Progenitor cell of endocrine pancreas (in vitro differentiated cells): ENCODE measurements around the gene CCNI2. TPM values are rescaled to one million over a fixed set of nuclear protein-coding genes. Genes with fewer than 3 reads are reported as not detected.

Experiments used
- DNase-seq: peaks from one replicate; pipeline ENCODE4 v3.0.0; 2021; ENCODE audit warnings: low spot score; ENCODE audit not compliant: unreplicated experiment
- H3K27ac Mint-ChIP-seq: 2 replicates; pipeline ENCODE4 v1.8.0; 2021; ENCODE audit warnings: mild to moderate bottlenecking, moderate library complexity, mixed read lengths
- H3K27me3 Mint-ChIP-seq: 2 replicates; pipeline ENCODE4 v1.8.0; 2021; ENCODE audit warnings: mixed read lengths
- H3K36me3 Mint-ChIP-seq: 2 replicates; pipeline ENCODE4 v1.8.0; 2022; ENCODE audit warnings: mixed read lengths; ENCODE audit not compliant: insufficient read depth
- H3K4me1 Mint-ChIP-seq: 2 replicates; pipeline ENCODE4 v1.8.0; 2021; ENCODE audit warnings: low read depth, mixed read lengths
- H3K4me3 Mint-ChIP-seq: 2 replicates; pipeline ENCODE4 v1.8.0; 2021; ENCODE audit warnings: low read depth, mild to moderate bottlenecking, moderate library complexity, mixed read lengths
- H3K9me3 Mint-ChIP-seq: 2 replicates; pipeline ENCODE4 v1.8.0; 2021; ENCODE audit warnings: low read depth, mixed read lengths
- CTCF ChIP-seq: fragments of 200-600 bp; sonication (generic); IDR thresholded peaks from one replicate; pipeline ENCODE4 v1.5.0; 2021; ENCODE audit warnings: antibody characterized with exemption, mild to moderate bottlenecking; ENCODE audit not compliant: unreplicated experiment
- total RNA-seq: library from RNA; stranded (reverse); gene quantifications from 2 replicates; pipeline ENCODE4 v1.2.1, GENCODE V29; 2021

The CCNI2 gene
- total RNA-seq, 1 donor from 2014 or later = 0.36 TPM

GRCh38 chr5:132763181-132764036 lies 16.2 kb downstream of the CCNI2 start:
- Mint-ChIP-seq H3K27me3 (no peaks in the 10 kb centered on the region), H3K27ac (no peak overlapping the region), H3K4me1 (no peaks in the 10 kb centered on the region), H3K9me3 (no peaks in the 10 kb centered on the region), H3K36me3 (peaks cover 12% of the 10 kb centered on the region), H3K4me3 (no peak overlapping the region)
- no peak for TF ChIP-seq CTCF
- DNase-seq = no peak

DNA sequence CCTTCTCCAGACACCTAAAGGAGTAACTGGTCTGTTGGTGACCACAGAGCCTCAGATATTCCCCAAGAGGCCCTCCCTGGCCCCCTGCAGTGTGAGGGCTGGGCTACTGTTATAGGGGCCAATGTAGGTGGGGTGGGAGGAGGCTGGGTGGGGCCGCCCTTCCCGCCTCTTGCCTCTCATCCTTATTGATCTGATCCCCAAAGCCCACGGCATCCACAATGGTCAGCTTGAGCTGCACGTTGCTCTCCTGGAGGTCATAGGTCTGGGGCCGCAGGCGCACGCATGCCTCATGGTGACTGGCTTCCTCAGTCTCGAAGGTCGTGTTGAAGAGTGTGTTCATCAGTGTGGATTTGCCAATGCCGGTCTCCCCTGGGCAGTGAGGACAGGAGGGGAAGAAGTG lies 16.8 kb downstream of the CCNI2 start:
- peaks cover 12% of the 10 kb centered on the region for H3K36me3 Mint-ChIP-seq
- H3K27me3 Mint-ChIP-seq = no peaks in the 10 kb centered on the region
- no peaks in the 10 kb centered on the region for H3K4me1 Mint-ChIP-seq
- H3K9me3 Mint-ChIP-seq = no peaks in the 10 kb centered on the region
- H3K27ac Mint-ChIP-seq = no peak overlapping the region
- no peak for TF ChIP-seq CTCF
- H3K4me3 Mint-ChIP-seq = no peak overlapping the region
- DNase-seq = no peak

GRCh38 chr5:132764671-132765238 lies 17.5 kb downstream of the CCNI2 start:
- no peaks in the 10 kb centered on the region for H3K27me3 Mint-ChIP-seq
- TF ChIP-seq CTCF = no peak
- H3K4me1 Mint-ChIP-seq = no peaks in the 10 kb centered on the region
- H3K27ac Mint-ChIP-seq = no peak overlapping the region
- H3K4me3 Mint-ChIP-seq = no peak overlapping the region
- H3K36me3 Mint-ChIP-seq = peaks cover 12% of the 10 kb centered on the region
- DNase-seq = no peak
- H3K9me3 Mint-ChIP-seq = no peaks in the 10 kb centered on the region

GRCh38 chr5:132765311-132766019 lies 18.2 kb downstream of the CCNI2 start:
- Mint-ChIP-seq H3K4me1 (no peaks in the 10 kb centered on the region), H3K27me3 (no peaks in the 10 kb centered on the region), H3K9me3 (no peaks in the 10 kb centered on the region), H3K27ac (no peak overlapping the region), H3K4me3 (no peak overlapping the region), H3K36me3 (peaks cover 11% of the 10 kb centered on the region)
- no peak for TF ChIP-seq CTCF
- DNase-seq = no peak

- Mint-ChIP-seq H3K36me3 (peaks cover 9% of the 10 kb centered on the region), H3K4me1 (no peaks in the 10 kb centered on the region), H3K9me3 (no peaks in the 10 kb centered on the region), H3K4me3 (no peak overlapping the region), H3K27me3 (no peaks in the 10 kb centered on the region), H3K27ac (no peak overlapping the region)
- TF ChIP-seq CTCF = no peak
- DNase-seq = no peak
Measured at GRCh38 chr5:132766020-132766805, 19.0 kb downstream of the CCNI2 start.
